ENCODE data around the gene GUCY2D.

The GUCY2D gene

DNA sequence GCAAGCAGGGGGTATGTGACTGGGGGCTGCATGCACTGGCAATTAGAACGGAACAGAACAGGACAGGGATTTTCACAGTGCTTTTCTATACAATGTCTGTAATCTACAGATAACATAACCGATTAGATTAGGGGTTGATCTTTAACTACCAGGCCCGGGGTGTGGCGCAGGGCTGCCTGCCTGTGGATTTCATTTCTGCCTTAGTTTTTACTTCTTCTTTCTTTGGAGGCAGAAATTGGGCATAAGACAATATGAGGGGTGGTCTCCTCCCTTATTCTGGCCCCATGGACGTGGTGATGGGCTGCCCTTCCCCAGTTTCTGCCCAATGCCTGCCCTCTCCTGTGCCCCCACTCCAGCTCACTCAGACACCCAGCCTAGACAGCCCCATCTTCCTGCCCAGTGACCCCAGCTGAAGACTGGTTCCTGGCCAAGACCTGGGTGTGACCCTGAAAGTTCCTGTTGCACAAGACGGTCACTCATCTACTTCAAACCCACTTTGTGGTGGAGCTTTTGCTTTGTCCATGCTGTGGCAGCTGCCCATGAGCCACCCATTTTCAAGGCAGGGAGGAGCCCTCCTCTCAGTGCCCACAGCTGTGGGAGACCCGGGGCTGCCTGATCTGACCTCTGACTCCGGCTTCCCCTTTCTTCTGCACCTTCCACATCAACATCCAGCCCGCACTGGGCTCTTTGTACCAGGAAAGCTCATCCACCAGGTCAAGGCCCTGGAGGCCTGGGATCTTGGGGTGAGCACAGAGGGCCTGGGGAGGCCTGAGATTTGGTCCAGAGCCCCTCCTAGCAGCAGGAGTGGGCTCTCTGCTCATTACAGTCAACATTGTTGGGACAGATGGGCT, 66.5 kb downstream of the GUCY2D start:
- no peak for DNase-seq
- peaks cover 48 to 62% of the 10 kb centered on the region in 2 donors for H3K27me3 Mint-ChIP-seq
- H3K36me3 Mint-ChIP-seq = no peaks in the 10 kb centered on the region
- H3K27ac Mint-ChIP-seq = no peak overlapping the region
- H3K9me3 Mint-ChIP-seq = no peaks in the 10 kb centered on the region
- ATAC-seq (replicated peaks) = peak in 1 of 2 donors; percentile 35
- H3K4me1 Mint-ChIP-seq = peaks cover 20 to 34% of the 10 kb centered on the region in 2 donors
- H3K4me3 Mint-ChIP-seq = no peak overlapping the region

GRCh38 chr17:8069587-8069860, 67.1 kb downstream of the GUCY2D start:
- Mint-ChIP-seq H3K4me1 (peaks cover 25 to 40% of the 10 kb centered on the region in 2 donors), H3K9me3 (no peaks in the 10 kb centered on the region), H3K27me3 (peaks cover 49 to 62% of the 10 kb centered on the region in 2 donors), H3K36me3 (no peaks in the 10 kb centered on the region), H3K27ac (no peak overlapping the region), H3K4me3 (no peak overlapping the region)
- DNase-seq (no peak), ATAC-seq (replicated peaks) (no peak)
